AG09319 (cell line): ENCODE measurements around the gene EEPD1.

Experiments
- DNase-seq: peaks from one replicate; pipeline ENCODE4 v3.0.0-alpha.2; 2010; ENCODE audit warnings: low read depth; ENCODE audit errors: extremely low read depth
- CTCF ChIP-seq: IDR thresholded peaks from 2 replicates; pipeline ENCODE4 v1.5.1; 2011; ENCODE audit warnings: low read depth, mild to moderate bottlenecking, inconsistent platforms, low read length, moderate library complexity

The EEPD1 gene

GRCh38 chr7:36192053-36192824 is 39.2 kb downstream of the EEPD1 start:
- peak; percentile 79 for DNase-seq
- TF ChIP-seq CTCF = peak; percentile 19

DNA sequence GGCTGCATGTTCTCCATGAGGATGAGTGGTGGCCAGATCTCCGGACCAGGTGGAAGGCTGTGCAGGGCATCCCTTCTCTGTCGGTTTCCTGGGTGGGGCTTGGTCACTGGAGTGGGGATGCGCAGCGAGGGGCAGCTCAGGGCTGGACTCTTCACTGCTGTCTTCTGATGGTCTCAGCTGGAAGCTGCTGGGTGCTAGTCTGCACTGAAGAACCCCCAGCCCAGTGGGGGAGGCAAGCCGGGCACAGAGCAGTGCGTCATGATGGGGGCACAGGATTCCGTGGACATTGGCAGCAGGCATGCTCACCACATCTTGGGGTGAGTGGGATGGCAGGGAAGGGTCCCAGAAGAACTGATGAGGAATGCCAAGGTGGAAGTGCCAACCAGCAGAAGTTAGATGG is 39.8 kb downstream of the EEPD1 start:
- TF ChIP-seq CTCF = no peak
- DNase-seq = no peak

DNA sequence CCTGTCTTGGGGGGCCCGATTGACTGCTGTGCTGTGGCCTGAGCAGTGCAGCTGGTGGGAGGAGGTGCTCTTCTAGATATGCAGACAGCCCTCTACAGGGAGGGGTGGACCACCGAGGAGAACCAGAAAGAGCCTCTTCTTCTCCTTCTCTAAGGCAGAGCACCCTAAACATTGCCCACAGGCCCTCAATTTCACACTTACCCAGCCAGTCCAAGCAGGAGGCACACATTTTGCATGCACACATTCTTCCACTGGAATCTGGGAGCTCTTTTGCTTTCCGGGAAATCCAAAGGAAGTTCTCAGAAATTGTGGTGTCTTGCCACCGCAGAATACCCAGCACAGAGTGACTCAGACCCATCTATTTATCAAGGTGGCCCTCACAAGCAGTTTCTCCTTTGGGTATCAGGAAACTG is 45.8 kb downstream of the EEPD1 start:
- no peak for DNase-seq

DNA sequence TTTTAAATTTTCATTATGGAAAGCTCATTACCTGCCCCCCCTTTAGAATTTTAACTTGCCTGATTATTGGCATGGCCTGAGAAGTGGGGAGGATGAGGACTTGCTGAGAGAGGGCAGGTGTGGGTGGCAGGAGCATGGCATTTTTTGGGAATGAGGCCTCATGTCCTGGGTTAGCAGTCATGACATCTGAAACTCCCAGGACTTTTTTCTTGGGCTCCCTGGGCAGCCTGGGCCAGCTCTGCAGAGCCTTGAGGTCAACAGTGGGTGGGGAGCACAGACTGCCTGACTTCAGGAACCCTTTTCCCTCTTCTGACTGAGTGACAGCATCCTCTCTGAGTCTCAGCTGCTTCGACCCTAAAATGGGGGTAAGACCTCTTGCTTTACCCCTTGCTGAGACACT is 46.3 kb downstream of the EEPD1 start:
- DNase-seq = no peak
- TF ChIP-seq CTCF = no peak

More for the DNA sequence above, 45.8 kb downstream of the EEPD1 start:
- no peak for TF ChIP-seq CTCF

DNA sequence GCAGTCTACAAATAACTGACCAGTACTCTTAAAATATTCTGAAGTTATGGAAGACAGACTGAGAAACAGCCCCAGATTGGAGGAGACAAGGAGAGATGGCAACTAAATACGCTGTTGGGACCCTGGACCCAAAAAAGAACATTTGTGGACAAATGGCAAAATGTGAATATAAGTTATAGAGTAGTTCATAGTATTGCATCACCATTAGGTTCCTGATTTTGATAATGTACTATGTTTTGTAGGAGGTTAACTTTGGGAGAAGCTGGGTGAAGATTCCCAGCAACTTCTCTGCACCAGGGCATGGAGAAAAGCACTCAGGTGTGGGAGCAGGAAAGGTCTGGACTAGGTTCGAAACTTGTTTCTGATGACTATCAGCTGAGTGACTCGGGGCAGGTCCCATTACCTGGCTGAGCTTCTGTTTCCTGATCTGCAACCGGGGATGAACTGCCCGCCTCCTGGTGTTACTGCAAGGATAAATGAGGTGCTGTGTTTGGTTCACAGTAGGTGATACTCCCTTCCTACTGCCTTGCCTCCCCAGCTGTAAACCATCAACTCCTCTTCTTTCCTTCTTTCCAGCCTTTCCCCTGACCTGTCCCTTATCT is 48.2 kb downstream of the EEPD1 start:
- no peak for DNase-seq
- no peak for TF ChIP-seq CTCF

DNA sequence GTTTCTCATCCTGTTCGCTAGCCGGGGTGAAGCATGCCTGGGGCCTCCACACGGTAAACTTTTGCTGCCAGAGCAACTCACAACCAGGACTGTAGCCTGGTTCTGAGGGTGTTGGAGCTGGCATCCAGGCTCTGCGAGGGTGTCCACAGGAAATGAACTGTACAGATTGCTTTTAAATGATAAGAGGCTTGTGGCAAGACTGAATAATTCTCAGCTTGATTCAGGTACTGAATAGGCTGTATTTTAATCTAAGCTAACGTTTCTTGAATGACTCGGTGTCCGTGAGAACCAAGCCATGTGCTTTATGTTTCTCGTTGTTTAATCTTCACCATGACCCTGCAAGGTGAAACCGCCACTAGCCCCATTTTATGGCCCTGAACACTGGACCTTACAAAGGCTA is 49.3 kb downstream of the EEPD1 start:
- no peak for DNase-seq
- no peak for TF ChIP-seq CTCF

GRCh38 chr7:36203071-36203790 is 50.2 kb downstream of the EEPD1 start:
- no peak for TF ChIP-seq CTCF
- no peak for DNase-seq
